ENCODE measurements around the gene CERS6.

Gene CERS6

DNA sequence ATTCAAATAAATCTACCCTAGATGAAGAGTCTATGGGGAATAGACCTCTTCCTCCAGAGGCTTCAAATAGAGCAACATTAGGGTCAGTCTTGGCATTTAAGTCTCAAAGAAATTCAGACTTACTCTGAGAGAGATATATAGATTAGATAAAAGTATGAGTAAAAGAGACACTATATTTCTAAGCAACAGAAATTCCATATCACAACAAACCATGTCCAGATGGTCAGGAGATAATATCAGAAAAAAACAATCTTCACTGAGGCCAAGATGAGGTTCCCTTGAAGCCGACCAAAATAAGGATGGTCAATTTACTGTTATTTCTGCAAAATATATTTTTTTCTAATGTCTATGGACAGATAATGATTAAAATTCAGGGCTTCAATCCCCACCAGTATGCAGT lies 257.3 kb downstream of the CERS6 start:
- no peak for DNase-seq

DNA sequence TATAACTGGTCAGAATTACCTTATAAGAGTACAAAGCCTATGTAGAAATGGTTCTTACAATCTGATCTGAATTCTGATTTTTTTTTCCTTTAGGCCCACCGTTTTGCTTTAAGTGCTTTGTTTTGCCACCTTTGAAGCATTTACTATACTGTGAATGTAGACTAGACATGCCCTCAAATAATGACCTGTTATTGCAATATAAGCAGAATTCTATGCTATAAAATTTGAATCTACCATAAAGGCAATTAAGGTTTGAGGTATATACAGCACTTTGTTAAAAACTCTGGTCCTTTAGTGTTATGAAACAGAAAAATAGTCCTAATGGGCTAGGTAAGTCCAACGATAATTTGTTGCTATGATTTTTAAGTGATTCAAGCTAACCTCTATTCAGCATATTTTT lies 259.8 kb downstream of the CERS6 start:
- DNase-seq, result no peak

DNA sequence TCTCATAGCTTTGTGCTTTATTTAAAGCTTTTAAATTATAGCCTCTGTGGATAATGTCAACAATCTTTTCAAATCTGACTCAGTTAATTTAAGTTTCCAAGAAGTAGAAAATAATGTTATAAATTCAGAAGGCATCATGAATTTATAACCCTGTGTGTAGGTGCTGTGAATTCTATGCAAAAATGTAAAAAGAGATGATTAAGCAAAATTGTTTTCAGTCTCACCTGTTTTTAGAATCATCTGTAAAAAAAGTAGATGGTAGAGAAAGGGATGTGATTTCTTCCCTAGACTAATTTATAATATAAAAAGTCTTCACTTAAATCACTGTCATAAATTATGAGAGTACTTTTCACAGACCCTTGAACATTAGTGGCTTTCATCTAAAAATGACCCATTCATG lies 260.8 kb downstream of the CERS6 start:
- no peak for DNase-seq

GRCh38 chr2:168717790-168718502 lies 261.9 kb downstream of the CERS6 start:
- no peak for DNase-seq

GRCh38 chr2:168718622-168719021 lies 262.6 kb downstream of the CERS6 start:
- DNase-seq, result no peak

GRCh38 chr2:168719446-168719845 lies 263.4 kb downstream of the CERS6 start:
- no peak for DNase-seq

DNA sequence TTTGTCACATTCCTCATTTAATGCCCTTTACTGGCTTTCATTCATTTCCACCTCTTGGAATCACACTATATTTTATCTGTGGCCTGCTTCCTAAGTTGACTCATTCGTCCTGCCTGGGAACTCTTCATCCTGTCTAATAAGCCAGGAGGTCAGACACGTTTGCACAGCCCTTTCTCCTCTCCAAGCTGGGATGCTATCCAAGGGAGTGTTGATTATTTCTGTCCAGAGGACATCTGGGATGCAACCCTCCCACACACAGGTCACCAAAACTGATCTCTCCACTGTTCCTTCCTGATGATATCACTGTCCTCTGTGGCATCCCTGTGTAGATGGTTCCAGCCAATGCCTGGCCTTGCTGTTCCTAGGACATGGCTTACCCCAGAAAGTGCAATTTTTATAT lies 266.5 kb downstream of the CERS6 start:
- no peak for DNase-seq

GRCh38 chr2:168723275-168723899 lies 267.3 kb downstream of the CERS6 start:
- DNase-seq, result no peak

- DNase-seq, result no peak
These were observed 270.3 kb downstream of the CERS6 start for GRCh38 chr2:168726375-168726774.

- DNase-seq, result no peak
These were observed 271.9 kb downstream of the CERS6 start for GRCh38 chr2:168727904-168728470.

DNA sequence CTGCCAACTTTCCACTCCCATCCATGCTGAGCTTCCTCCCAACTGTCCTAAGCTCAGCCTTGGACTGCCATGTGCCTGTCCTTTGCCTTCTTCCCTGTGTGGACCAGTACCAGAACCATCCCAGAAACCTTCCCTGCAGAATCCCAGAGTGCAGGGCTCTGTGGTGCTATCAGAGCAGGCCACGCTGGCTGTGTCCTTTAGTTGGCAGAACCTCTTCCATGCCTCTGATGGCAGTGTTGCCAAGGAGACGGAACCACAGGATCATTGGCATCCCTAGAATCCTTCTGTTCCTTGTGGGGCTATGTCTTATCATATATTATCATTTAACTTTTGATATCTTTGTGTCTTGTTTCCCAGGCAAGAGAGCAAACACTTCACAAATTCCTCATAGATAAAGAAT lies 273.4 kb downstream of the CERS6 start:
- no peak for DNase-seq

- DNase-seq, result no peak
These were observed 274.3 kb downstream of the CERS6 start for GRCh38 chr2:168730344-168730743.

DNA sequence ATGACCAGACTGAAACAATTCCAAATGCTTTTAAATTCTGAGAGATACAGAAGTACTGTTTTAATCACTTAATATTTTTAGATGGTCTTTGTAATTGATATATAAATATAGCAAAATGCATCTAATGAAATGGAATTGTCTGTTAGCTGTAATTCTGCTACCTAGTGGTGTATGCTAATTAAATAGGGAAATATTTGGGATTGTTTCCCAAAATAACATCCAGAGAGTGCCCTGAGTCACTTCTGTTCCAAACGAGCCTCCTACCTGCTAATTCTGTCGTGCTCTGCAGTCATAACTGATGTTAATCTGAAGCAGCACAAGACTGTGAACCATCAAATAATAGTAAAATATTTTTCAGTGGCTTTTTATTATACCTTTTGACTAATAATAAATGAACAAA lies 274.9 kb downstream of the CERS6 start:
- DNase-seq, result no peak

GRCh38 chr2:168731616-168732015 lies 275.5 kb downstream of the CERS6 start:
- no peak for DNase-seq

- DNase-seq, result no peak
These were observed 276.0 kb downstream of the CERS6 start for GRCh38 chr2:168732100-168732499.

- no peak for DNase-seq
These were observed 276.4 kb downstream of the CERS6 start for GRCh38 chr2:168732506-168732905.

DNA sequence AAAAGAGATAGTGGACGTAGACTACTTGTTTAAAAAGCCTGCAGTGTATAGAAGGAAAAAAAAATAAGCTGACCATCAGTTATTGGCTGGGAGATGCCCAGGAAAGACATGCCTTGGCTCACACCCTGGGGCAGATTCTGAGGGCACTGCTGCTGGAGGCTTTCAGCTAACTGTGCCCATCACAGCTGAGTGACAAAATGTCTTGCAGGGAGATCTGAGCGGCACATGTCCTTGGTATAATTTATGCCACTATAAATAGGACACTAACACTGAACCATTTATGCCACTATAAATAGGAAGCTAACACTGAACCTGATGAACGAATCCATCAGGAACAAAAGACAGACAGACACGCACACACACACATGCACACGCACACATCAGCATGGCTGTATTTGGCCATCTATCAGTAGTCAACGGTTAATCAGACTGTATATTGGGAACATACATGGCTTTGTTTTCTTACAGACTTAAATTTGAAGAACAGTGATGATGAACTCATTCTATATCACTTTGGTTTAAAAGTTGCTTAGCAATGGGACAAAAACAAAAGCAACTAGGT lies 278.2 kb downstream of the CERS6 start:
- DNase-seq, result no peak

GRCh38 chr2:168736649-168737445 lies 280.8 kb downstream of the CERS6 start:
- DNase-seq, result peak; percentile 7

DNA sequence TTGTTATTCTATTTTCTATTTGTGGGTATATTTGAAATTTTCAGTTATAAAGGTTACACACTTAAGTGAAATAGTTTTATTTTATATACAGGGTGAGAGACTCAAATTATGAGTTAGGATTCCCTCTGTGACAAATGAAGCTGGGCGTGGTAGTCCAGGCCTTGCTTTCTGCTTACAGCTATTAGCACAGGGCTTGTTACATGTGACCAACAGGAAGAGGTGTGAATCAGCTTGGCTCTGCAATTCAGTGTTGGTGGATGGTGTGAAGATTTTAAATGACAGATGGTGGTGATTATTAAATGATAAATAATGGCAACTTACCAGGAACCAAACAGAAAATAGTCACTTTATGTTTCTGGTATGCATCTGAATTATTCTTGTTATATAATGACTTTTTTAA lies 282.0 kb downstream of the CERS6 start:
- DNase-seq, result no peak

- no peak for DNase-seq
These were observed 284.3 kb downstream of the CERS6 start for GRCh38 chr2:168740360-168740759.

DNA sequence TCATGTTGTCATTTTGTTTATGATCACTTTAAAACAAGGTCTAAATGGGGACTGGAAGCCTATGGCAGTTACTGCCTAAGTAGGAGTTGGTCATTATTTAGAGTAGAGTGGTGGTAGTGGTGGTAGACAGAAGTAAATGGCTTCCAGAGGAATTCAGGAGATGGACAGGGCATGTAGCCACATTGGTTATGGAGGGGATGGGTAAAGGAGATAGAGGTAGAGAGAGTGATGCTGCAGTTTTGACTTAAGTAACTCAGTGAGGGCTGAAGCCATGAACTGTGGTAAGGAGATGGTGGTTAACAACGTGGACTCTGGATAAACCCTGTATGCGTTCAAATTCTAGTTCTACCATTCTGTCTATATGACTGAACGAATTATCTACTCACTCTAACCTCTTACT lies 284.7 kb downstream of the CERS6 start:
- DNase-seq, result no peak

GRCh38 chr2:168742258-168742932 lies 286.3 kb downstream of the CERS6 start:
- no peak for DNase-seq

DNA sequence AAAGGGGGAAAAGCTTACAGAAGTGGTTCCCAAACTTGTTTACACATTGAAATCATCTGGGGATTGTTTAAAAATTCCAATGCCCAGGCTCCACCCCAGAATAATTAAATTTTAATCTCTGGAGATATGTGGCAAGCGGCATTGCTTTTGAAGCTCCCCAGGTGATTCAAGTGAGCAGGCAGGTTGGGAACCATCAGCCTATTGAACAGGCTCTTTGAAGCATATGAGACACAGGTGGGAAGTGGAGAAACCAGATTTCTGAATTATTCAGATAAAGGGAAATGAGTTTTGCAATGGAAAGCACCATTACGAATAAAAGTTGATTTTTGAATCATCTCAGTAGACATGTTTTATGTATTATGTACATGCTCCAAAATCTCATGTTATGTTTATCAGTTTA lies 288.8 kb downstream of the CERS6 start:
- no peak for DNase-seq

Measured in NCI-H2029 (cell line).